Keratinocyte (primary cell): ENCODE measurements around the gene SCN4A.

Experiments
- EZH2 ChIP-seq: IDR thresholded peaks from one replicate; pipeline ENCODE4 v1.6.1; 2012; ENCODE audit warnings: inconsistent platforms, mild to moderate bottlenecking, low read length, moderate library complexity
- TF ChIP-seq, protein P1 (sequence below), 3 experiments: IDR thresholded peaks in 1 of 3; conservative IDR thresholded peaks in 1 of 3; optimal IDR thresholded peaks in 1 of 3; 2 replicates in 2 of 3; 3 replicates in 1 of 3; pipeline versions ENCODE3 to v1.5.1; 2011; ENCODE audit warnings: low read length in 3 of 3, mild to moderate bottlenecking in 3 of 3, moderate library complexity in 2 of 3, control low read depth in 1 of 3, inconsistent platforms in 1 of 3; ENCODE audit not compliant: insufficient read depth in 2 of 3; ENCODE audit errors: extremely low read depth in 1 of 3

- no peak for TF ChIP-seq EZH2
- TF ChIP-seq, protein P1, sequence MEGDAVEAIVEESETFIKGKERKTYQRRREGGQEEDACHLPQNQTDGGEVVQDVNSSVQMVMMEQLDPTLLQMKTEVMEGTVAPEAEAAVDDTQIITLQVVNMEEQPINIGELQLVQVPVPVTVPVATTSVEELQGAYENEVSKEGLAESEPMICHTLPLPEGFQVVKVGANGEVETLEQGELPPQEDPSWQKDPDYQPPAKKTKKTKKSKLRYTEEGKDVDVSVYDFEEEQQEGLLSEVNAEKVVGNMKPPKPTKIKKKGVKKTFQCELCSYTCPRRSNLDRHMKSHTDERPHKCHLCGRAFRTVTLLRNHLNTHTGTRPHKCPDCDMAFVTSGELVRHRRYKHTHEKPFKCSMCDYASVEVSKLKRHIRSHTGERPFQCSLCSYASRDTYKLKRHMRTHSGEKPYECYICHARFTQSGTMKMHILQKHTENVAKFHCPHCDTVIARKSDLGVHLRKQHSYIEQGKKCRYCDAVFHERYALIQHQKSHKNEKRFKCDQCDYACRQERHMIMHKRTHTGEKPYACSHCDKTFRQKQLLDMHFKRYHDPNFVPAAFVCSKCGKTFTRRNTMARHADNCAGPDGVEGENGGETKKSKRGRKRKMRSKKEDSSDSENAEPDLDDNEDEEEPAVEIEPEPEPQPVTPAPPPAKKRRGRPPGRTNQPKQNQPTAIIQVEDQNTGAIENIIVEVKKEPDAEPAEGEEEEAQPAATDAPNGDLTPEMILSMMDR (optimal IDR thresholded peaks at IDR 0.05 in 1 of 3, IDR thresholded peaks at IDR 0.05 in 1 of 3, conservative IDR thresholded peaks at IDR 0.05 in 1 of 3; ENCODE audit: extremely low read depth in 1 of 3, insufficient read depth in 2 of 3, low read length in 3 of 3) = no peak
Observed at GRCh38 chr17:63993368-63993985, 20.8 kb upstream of the SCN4A start.
